CD4-positive, alpha-beta T cell treated with Interleukin-4 for 4 hours (primary cell): ENCODE measurements around the gene ZNF813.
"Not testable (repeated sequence)": the region's sequence is repeated elsewhere in the genome, so short reads cannot be mapped to it uniquely, and the experiment has no call there.

ENCODE experiments used
- DNase-seq: peaks from one replicate; pipeline ENCODE4 v3.0.0-alpha.2; 2020

The ZNF813 gene

GRCh38 chr19:53485046-53486004 lies 17.8 kb downstream of the ZNF813 start:
- DNase-seq, result no peak

- DNase-seq, result no peak
Observed at GRCh38 chr19:53492153-53492552, 24.6 kb downstream of the ZNF813 start.

- not testable (repeated sequence) for DNase-seq
Observed at GRCh38 chr19:53497311-53498023, 29.9 kb downstream of the ZNF813 start.

GRCh38 chr19:53498024-53498395 lies 30.5 kb downstream of the ZNF813 start:
- DNase-seq, result not testable (repeated sequence)

GRCh38 chr19:53503151-53503550 lies 35.6 kb downstream of the ZNF813 start:
- not testable (repeated sequence) for DNase-seq

GRCh38 chr19:53503671-53504364 lies 36.3 kb downstream of the ZNF813 start:
- not testable (repeated sequence) for DNase-seq

GRCh38 chr19:53504365-53504703 lies 36.8 kb downstream of the ZNF813 start:
- not testable (repeated sequence) for DNase-seq

GRCh38 chr19:53504885-53505284 lies 37.4 kb downstream of the ZNF813 start:
- DNase-seq, result no peak

GRCh38 chr19:53506728-53507127 lies 39.2 kb downstream of the ZNF813 start:
- no peak for DNase-seq

- DNase-seq, result no peak
Observed at GRCh38 chr19:53507523-53508442, 40.2 kb downstream of the ZNF813 start.

- no peak for DNase-seq
Observed at GRCh38 chr19:53509443-53509842, 41.9 kb downstream of the ZNF813 start.

GRCh38 chr19:53509845-53510244 lies 42.3 kb downstream of the ZNF813 start:
- DNase-seq, result no peak

- no peak for DNase-seq
Observed at GRCh38 chr19:53511357-53511756, 43.8 kb downstream of the ZNF813 start.

GRCh38 chr19:53511933-53512374 lies 44.4 kb downstream of the ZNF813 start:
- DNase-seq, result peak; percentile 49

GRCh38 chr19:53515047-53515446 lies 47.5 kb downstream of the ZNF813 start:
- not testable (repeated sequence) for DNase-seq

GRCh38 chr19:53517114-53517741 lies 49.7 kb downstream of the ZNF813 start:
- no peak for DNase-seq

GRCh38 chr19:53518121-53518520 lies 50.6 kb downstream of the ZNF813 start:
- DNase-seq, result no peak

GRCh38 chr19:53518716-53519115 lies 51.2 kb downstream of the ZNF813 start:
- DNase-seq, result no peak

- DNase-seq, result no peak
Observed at GRCh38 chr19:53519446-53519845, 51.9 kb downstream of the ZNF813 start.

GRCh38 chr19:53520163-53520546 lies 52.6 kb downstream of the ZNF813 start:
- no peak for DNase-seq

GRCh38 chr19:53520547-53521372 lies 53.2 kb downstream of the ZNF813 start:
- peak; percentile 96 for DNase-seq
